GM19395 (cell line): ENCODE results near the gene CYSTM1.

Experiments
- ATAC-seq: cut with Tn5 transposase; IDR thresholded peaks from one replicate; pipeline ENCODE4 v1.9.1; 2021; ENCODE audit warnings: mild to moderate bottlenecking, moderate library complexity; ENCODE audit not compliant: unreplicated experiment

Gene CYSTM1, protein sequence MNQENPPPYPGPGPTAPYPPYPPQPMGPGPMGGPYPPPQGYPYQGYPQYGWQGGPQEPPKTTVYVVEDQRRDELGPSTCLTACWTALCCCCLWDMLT

DNA sequence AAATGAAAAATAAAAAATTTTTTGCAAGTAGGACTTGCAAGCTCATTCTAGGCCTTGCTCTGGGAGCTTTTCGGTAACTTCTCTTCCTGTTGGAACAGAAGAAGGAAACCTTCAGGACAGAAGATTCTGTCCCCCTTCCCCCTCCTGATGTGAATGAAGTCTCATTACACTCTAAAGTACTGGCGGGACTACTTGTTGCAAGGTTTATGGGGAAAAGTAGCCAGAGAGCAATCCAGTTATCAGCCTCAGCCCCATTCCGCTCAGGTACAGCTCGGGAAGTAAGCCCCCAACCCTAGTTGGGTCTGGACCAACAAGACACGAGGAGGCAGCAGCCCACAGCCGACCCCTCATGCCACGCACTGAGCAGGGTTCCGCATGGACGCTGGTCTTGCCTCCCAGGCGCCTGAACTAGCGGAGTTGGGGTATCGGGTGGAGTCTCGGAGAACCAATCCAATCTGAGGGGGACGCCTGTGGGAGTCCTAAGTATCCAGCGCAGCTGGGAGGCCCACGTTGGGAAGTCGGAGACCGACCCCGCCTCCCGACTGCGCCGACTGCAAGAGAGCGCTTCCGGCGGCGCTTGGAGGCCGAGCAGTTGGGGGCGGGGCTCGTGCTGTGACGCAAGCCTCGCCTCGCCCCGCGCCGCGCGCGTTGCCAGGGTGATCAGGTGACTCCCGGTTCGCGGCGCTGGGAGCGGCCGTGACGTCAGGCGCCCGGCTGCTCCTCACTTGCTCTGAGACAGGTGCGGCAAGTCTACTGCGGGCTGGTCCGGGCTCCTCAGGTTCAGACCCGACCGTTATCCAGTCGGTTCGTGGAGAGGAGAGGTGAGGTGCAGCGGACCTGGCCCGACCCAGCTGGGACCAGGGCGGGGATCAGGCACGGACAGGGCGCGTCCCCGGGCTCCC is at the start of gene CYSTM1:
Gene CYSTM1, plus strand, starts transcription at position 724 of the 902 bp plus-strand sequence. CDS start 19,278 bp downstream, outside the sequence.
- peak; percentile 86 for ATAC-seq

DNA sequence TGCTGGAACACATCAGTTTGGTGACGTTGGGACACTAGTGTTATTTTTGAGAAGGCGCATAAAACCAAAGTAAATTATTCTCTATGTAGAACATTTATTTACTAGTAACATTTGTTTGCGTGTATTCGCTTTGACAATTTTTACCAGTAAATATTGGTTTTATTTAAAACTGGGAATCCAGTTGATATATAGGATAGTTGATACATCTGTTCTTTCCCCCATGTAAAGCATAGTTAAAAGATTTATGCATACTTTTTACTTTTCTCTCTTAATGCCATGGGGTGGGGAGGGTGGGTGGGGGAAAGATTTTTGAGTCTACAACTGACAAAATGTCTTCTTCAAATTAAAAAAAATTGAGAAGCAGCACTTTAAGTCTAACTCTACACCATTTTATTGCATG is 49.4 kb upstream of the CYSTM1 start, which contains the start of gene IGIP:
Gene IGIP, plus strand, starts transcription at position 301 of the 400 bp plus-strand sequence. CDS start 2,540 bp downstream, outside the sequence.
- no peak for ATAC-seq

DNA sequence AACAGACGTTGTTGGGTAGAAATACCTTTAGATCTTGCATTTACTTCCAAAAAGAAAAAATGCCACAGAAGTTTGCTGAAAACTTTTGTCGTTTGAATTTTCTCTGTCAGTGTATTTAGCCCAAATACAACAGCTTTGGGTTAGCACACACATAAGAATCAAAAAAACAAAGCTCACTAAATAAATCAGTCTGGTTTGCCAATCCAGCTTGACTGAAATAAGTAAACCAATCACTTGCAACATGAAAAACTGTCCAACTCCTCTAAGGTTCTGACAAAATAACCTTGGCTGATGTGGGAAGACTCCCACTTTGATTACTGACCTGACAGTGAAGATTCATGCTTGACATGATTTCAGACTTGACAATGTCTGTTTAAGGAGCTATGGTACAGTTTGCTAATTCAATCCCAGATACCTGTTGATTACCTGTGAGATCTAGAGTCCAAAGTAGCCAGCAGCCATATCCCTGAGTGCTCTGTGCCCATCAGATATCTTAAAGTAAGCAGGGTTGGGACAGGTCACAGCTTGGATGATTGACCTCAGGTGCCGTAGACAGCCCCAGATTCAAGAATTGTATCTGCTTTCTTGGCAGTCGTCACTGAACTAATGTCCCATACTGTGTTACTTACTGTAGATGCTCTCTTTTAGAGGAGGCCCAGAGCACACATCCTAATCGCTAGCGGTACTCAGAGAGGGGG is 48.5 kb upstream of the CYSTM1 start:
- ATAC-seq = no peak

DNA sequence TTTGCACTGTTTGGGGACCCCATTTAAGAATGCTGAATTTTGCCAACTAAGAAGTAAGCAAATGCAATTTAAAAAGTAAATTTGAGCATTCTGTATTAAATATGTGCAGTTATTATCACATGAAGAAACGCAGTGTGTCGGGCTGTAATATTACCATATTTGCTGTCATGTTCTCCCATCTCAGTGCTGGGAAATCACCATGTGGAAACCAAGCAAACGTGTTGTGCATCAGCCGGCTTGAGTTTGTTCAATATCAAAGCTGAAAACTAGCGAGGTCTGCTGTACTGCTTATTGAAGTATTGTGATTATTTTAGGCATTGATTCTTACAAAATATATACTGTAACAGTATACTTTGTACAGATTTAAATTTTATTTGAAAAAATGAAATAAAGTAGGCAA is 46.6 kb upstream of the CYSTM1 start:
- no peak for ATAC-seq

DNA sequence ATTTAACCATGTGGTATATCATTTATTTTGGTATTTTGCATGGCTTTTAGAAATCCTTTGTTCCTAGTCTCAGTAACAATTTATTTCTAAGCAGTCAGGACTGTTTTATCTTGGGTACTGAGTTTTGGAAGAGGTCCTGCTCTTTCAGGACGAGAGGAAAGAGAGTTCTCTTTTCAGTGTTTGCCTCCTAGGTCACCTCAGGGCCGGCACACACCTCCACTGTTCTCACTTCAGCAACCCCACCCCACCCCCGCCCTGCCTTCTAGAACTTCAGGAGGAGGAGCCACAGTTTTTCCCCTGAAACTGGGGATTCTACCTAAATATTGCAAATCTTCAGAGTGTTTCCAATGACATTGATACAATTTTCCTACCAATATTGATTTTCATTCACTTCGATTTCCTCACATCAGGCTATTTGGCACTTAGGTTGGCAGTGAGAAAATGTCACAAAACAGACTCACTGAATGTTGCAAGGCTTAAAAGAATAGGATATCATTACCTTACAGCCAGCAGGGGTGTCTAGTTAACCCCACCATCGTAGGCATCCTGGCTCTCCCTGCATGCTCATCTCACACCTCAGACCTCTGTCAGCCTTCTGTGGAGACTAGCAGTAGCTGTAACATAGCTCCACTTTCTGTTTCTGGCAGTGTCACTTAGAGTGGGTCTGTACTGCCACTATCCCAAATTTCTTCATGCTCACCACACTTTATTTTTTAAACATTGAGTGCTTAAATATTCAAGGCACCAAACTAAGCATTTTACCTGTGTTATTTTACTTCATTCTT is 43.8 kb upstream of the CYSTM1 start:
- no peak for ATAC-seq

DNA sequence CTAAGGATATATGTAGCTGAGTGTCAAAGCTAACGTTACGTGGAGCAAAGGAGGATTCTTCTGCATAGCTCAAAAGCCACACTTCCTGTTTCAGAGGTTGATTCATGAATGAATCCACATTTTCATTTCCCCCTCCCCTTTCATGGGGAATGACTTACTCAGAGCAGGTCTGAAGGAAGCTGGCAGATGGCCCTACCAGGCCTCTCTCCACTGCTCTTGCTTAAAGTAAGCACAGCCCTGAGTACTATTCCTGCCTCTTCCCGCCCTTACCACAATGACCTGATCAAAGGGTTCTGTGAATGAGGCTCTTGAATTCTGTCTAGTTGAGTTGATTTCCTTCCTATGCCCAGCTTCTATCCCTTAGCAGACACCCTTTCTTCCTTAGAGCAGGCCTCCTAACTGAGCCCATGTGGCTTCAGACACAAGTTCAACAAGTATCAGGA is 43.0 kb upstream of the CYSTM1 start:
- ATAC-seq = no peak

DNA sequence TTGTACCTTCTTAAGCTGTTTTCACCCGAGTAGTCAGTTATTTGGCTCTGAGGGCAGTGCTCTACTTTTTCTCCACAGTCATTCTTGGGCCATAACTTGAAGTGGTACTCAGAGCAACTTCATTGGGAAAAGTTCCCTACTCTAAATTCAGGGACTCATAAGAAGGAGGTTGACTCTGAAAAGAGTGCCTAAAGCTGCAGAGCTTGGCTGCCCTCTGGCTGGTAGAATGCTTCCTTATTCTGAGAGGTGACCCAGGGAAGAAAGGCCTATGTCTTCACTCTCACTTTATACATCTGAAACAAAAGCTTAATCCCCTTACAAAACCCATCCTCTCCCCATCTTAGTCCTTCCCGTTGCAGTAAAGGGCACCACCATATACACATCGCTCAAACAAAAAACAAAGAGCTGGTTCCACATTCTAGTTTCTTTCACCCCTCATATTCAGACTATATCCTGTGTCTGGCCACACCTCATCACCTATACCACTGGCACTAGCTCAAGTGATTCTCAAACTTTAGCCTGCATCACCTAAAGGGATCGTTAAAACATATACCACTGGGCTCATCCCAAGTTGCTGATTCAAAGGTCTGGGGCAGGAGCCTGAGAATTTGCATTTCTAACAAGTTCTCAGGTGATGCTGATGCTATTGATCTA is 41.3 kb upstream of the CYSTM1 start:
- no peak for ATAC-seq

DNA sequence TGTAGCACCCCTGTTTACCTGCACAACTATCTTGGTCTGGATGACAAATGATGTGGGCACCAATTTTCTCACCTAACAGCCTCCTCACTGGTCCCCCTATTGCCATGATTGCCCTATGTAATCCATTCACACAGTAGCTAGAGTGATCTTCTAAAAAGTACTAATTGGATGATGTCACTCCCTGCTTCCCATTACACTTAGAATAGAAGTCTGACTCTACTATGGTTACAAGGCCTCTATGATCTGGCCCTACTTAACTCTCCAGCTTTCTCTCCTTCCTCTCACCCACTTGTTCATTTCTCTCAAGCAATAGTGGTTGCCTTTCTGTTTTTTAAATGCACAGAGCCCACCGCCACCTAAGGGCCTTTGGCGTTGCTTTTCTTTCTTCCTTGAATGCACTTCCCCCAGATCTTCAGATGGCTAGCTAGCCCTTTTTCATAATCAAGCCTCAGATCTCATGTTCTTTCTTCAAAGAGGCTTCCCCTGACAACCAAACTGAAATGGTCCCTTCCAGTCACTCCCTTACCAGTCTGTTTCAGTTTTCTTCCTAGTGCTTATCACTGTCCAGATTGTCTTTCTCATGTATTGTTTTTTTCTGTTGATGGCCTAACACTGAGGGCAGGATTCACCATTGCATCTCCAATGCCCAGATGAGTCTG is 40.6 kb upstream of the CYSTM1 start:
- no peak for ATAC-seq

DNA sequence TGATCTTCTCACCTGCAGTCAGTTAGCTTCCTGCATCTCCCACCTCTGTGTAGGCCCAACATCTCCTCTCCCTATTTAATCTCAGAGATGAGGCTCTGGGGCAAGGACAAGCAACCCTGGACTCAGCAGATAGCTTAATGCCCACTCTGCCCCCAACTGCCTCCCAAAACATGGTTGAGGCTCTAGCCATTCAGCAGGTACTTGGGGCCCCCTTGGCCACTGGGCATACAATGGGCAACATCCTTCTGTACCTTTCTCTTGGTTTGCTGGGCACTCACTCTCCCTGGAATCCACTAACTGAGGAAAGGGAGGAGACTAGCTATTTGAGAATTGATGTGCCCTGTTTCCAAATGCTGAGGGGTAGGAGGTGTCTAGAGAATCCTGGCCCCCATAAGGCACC is 39.9 kb upstream of the CYSTM1 start:
- ATAC-seq = no peak

DNA sequence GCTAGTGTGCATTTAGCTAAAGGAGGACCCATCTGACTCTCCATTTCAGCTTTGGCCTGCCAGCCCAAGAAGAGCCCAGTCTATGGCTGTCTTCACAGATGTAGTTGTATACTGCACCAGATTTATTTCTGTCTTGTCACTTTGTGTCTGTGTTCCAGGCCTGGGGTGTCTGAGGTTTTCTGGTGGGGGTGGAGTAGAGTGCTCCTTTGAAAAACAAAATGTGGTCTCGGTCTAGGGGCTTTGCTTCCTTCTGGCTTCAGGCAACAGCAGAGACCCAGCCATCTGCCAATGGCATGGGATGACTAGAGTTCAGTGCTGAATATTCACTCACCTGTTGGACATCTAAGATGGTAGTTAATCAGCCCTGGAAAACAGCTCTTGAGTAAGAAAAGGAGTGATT is 38.4 kb upstream of the CYSTM1 start:
- ATAC-seq = no peak

DNA sequence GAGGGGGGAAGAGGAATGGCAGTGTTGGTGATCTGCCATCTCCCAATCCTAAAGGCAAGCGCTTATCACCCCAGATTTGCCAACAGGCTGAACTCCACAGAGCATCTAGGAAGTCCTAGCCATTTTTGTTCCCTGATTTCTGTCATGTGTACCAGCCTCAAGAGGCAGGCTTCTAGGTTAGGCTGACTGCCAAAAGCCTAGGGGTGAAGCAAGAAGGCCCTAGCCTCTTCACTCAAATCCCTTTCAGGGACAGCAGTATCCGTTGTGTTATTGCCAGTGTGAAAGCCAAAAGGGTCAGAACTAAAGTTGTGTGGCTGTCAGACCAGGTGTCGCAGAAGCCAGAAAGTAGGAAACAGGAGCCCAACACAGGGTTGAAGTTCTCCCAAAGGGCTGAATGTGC is 34.6 kb upstream of the CYSTM1 start:
- no peak for ATAC-seq

DNA sequence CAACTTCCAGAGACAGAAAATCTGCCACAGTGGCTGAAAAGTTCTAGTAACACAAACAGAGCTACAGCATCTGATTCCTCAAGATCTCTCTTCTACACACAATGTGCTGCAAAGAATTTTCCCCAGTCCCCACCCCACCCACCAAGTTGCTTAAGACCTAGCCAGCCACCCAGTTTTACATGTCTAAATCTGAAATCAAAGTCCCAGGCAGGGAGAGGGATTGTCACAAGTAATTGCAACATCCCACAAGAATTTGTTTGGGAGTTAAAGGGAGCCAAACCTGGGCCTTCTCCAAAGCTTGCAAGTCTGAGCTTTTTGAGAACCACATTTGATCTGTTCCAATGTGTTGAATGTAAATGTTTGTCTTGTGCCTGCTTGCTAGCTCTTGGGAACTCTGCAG is 33.7 kb upstream of the CYSTM1 start:
- ATAC-seq = no peak

DNA sequence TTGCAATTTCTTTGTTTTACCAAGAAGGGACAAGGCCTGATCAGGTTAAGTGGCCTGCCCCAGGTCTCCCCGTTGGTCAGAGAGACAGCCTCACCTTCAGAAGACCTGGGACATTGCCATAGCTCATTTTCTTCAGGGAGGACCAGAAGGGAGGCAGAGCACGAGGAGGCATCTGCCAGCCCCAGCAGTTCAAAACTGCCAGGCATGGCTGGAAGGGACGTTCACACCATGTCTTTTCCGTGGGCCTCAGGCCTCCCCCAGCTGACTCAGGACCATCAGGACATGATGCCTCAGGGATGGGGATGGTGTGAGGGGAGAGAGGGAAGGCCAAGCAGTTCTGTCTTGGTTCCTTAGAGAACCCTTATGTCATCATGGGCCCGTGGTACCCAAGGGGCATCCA is 32.7 kb upstream of the CYSTM1 start:
- ATAC-seq = no peak

DNA sequence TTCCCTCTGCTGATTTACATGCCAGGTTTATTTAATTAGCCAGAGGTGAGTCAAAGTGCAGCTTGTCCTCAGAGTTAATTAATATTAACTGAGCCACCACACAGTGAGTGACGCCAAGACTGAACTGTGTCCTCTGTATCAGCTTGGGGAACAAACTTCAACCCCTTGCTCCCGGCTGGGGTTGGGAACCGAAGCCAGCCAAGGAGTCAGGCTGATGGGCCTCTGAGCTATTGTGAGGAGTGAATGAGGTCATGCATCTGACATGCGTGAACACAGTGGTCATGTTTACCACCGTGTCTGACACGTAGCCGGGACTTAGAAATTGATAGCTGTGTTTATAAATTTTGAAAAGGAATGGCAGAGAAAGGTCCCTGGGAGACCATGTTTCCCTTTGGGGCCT is 32.1 kb upstream of the CYSTM1 start:
- no peak for ATAC-seq

DNA sequence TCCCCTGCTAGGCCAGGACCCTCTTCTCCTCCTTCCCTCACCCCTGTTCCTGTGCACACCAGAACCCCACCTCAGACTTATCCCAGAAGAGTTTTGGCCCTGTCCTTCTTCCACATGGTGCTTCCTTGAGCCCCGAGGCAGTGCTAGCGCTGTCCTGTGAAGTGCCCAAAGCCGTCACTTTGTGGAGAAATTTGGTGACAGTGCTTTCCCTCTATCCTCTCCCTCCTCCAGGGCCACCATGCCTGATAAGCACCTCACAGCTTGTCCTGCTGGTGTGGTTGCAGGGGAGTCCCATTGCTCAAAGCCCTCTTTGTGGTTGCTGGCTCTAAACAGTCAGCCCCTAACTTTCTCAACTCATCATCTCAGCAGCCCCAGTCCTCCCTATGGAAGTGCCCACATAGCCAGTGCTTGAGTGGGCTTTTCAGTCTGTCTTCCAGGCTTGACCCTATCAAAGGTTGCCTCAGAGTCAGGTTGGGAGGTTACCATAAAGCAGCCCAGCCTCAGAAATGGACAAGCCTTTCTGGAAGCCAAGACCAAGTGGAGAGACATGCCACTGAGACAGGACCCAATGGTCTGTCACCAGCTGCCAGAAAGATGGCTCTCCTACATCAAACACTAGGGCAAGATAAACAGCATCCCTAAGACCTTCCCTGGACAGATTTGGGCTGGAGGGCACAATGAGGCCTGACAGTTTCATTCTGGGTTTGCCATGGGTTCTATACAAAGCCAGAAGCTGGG is 31.3 kb upstream of the CYSTM1 start:
- no peak for ATAC-seq

DNA sequence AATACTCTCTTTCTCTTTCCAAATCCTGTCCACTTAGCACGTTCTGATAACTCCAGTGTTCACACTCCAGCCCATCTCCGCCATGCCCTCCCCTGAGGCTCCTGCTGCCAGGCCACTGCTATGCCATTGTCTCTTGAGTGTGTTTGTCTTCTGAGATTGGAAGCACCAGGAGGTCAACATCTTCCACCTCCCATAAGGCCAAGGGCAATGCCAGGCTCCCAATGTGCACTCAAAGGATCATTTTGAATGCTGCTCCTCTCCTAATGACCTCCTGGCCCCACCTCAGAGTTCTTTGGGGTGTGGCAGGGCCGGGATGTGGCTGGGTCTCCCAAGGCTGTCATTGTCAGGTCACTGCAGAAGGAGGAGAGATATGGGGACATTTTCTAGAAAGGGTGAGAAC is 29.7 kb upstream of the CYSTM1 start:
- no peak for ATAC-seq

DNA sequence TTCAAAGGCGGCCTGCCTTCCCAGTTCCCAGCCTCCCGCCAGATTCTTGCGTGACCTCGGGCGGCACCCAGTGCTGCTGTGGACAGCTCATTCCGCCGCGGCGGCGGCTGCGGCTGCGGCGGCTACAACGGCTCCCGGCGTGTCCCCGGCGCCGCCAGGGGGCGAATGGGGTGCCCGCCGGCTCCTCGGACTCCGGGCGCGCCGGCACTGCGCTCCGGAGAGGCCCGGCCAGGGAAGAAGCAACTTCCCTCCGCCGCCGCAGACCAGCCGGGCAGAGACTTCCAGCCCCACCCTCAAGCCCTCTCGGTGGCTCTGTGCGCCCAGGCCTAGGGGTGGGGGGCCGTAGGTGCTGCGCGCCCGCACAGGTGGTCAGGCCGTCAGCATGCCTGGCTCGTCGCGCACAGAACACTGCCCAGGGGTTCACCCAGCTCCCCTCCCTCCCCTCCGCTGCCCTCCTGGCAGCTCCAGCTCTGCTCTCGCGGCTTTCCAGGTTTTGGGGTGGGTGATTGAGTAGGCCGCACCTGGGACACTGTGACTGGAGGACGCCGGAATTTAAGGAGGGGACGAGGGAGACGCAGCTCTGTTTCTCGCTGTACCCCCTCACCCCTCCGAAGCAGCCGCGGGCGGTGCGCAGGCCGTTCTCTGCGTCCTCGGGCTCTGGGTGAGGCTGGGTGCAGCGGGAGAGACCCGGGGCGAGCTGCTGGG is 29.0 kb upstream of the CYSTM1 start:
- ATAC-seq = peak; percentile 72

DNA sequence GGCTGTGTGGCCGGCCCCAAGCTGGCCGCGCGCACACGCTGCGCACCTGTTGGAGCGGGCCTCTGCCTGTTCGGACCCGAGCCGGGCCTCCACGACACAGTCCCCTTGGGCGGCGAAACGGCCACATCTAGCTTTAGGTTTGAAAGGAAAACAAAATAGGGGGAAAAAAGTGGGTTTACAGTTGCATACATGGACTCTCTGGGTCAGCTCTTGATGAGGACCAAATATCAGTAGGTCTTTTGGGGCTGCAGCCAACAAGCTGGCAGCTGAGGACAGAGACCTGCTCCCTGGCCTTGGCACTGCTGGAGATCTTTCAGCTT is 28.5 kb upstream of the CYSTM1 start:
- ATAC-seq = no peak

DNA sequence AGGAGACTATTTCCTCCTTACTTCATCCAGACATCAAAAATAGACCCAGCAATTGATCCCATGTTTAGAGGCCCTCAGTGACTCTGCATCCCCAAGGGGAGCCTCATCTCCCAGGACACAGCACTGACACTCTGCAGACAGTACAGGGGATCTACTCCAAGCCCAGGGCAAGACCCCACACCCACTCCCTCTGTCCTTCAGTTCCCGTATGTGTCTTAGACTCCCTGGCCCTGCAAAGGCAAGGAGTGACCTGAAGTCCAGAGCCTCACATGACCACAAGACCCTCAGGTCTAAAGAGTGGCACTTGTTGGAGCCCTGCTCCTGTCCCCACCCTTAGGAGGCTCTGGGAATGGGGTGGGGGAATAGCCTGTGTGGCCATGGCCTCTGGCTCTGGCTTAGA is 27.5 kb upstream of the CYSTM1 start:
- ATAC-seq = no peak
